PC-9 (cell line): ENCODE measurements around the gene IRAG1. TPM values are rescaled to one million over a fixed set of nuclear protein-coding genes. Genes with fewer than 3 reads are reported as not detected.

Experiments
- BruUV-seq: library from RNA; stranded (reverse); fragments of 400-500 nt; replicated peaks from 2 replicates; lab custom pipeline; 2021; lab: Mats Ljungman, UMichigan
- CTCF ChIA-PET: fragments of 300-600 bp; sonication (Branson Sonifier 250); formaldehyde crosslinking; loops from one replicate; lab custom pipeline; 2022; ENCODE audit warnings: antibody characterized with exemption; lab: Charles Lee
- POLR2A ChIA-PET: fragments of 300-600 bp; sonication (Branson Sonifier 250); formaldehyde crosslinking; loops from one replicate; lab custom pipeline; 2022; ENCODE audit warnings: antibody characterized with exemption; ENCODE audit not compliant: unreplicated experiment; lab: Charles Lee
- DNase-seq, 2 experiments: peaks; one replicate each; pipeline versions ENCODE4 v3.0.0 to v3.0.0-alpha.2; 2015 to 2022; ENCODE audit warnings: mixed read lengths in 1 of 2
- H2AFZ ChIP-seq: fragments of 200-600 bp; sonication (generic); 2 replicates; pipeline ENCODE4 v1.8.1; 2017; ENCODE audit warnings: antibody characterized with exemption
- H3F3A ChIP-seq: fragments of 200-600 bp; sonication (generic); 2 replicates; pipeline ENCODE4 v1.8.1; 2017; ENCODE audit warnings: antibody characterized with exemption, mild to moderate bottlenecking, low read depth; ENCODE audit not compliant: insufficient read depth
- H3K27ac ChIP-seq: fragments of 200-600 bp; sonication (generic); 2 replicates; pipeline ENCODE4 v1.6.1; 2016; ENCODE audit warnings: mixed run types
- H3K27me3 ChIP-seq: fragments of 200-600 bp; sonication (generic); 2 replicates; pipeline ENCODE4 v1.6.1; 2016; ENCODE audit warnings: low read depth, mixed run types; ENCODE audit not compliant: insufficient read depth
- H3K36me3 ChIP-seq: fragments of 200-600 bp; sonication (generic); 2 replicates; pipeline ENCODE4 v1.6.1; 2016; ENCODE audit warnings: low read depth, mixed run types
- H3K4me1 ChIP-seq: fragments of 200-600 bp; sonication (generic); replicated peaks from 2 replicates; pipeline ENCODE4 v1.6.1; 2016; ENCODE audit warnings: mixed run types; ENCODE audit not compliant: insufficient read depth
- H3K4me2 ChIP-seq: fragments of 200-600 bp; sonication (generic); 2 replicates; pipeline ENCODE4 v1.6.1; 2017; ENCODE audit warnings: mixed run types
- H3K4me3 ChIP-seq: fragments of 200-600 bp; sonication (generic); 2 replicates; pipeline ENCODE4 v1.6.1; 2016; ENCODE audit warnings: mixed run types
- H3K79me2 ChIP-seq: fragments of 200-600 bp; sonication (generic); 2 replicates; pipeline ENCODE4 v1.6.1; 2017; ENCODE audit warnings: low read depth, mixed run types
- H3K9me2 ChIP-seq: fragments of 200-600 bp; sonication (generic); 2 replicates; pipeline ENCODE4 v1.8.1; 2017; ENCODE audit warnings: mild to moderate bottlenecking; ENCODE audit not compliant: insufficient read depth
- H3K9me3 ChIP-seq: fragments of 200-600 bp; sonication (generic); 2 replicates; pipeline ENCODE4 v1.8.1; 2016; ENCODE audit warnings: low read depth; ENCODE audit not compliant: insufficient read depth
- H4K20me1 ChIP-seq: fragments of 200-600 bp; sonication (generic); 2 replicates; pipeline ENCODE4 v1.8.1; 2017; ENCODE audit not compliant: insufficient read depth
- EZH2 ChIP-seq: fragments of 200-600 bp; sonication (generic); IDR thresholded peaks from 2 replicates; pipeline ENCODE4 v1.8.0; 2017; ENCODE audit warnings: antibody characterized with exemption, low read depth
- intact Hi-C: fragments of 100-400 bp; cut with micrococcal nuclease; formaldehyde crosslinking; loops from one replicate; pipeline ENCODE4 v1.10.0; 2022; ENCODE audit not compliant: unreplicated experiment
- total RNA-seq: library from RNA; stranded (reverse); gene quantifications from 2 replicates; pipeline ENCODE4 v1.2.3, GENCODE V29; 2021
- TF ChIP-seq, protein P1 (sequence below): fragments of 200-600 bp; sonication (generic); conservative IDR thresholded peaks from 2 replicates; pipeline ENCODE4 v1.6.1; 2017; ENCODE audit warnings: mixed run types, antibody characterized with exemption, mild to moderate bottlenecking, moderate library complexity

Gene IRAG1
- total RNA-seq, 1 experiment from 2014 or later, result 1.3 TPM

- H3K9me3 ChIP-seq, result no peaks in the 10 kb centered on the region
- H3K4me2 ChIP-seq, result no peak overlapping the region
- no TSS peak for BruUV-seq
- CTCF ChIA-PET, result no interaction called here
- no peaks in the 10 kb centered on the region for H3K79me2 ChIP-seq
- no peaks in the 10 kb centered on the region for H3F3A ChIP-seq
- no peak overlapping the region for H3K27ac ChIP-seq
- H3K9me2 ChIP-seq, result no peaks in the 10 kb centered on the region
- no peaks in the 10 kb centered on the region for H3K27me3 ChIP-seq
- POLR2A ChIA-PET, result no interaction called here
- H4K20me1 ChIP-seq, result no peaks in the 10 kb centered on the region
- no peak for DNase-seq
- no peak overlapping the region for H2AFZ ChIP-seq
- no peak for TF ChIP-seq EZH2
- TF ChIP-seq, protein P1, sequence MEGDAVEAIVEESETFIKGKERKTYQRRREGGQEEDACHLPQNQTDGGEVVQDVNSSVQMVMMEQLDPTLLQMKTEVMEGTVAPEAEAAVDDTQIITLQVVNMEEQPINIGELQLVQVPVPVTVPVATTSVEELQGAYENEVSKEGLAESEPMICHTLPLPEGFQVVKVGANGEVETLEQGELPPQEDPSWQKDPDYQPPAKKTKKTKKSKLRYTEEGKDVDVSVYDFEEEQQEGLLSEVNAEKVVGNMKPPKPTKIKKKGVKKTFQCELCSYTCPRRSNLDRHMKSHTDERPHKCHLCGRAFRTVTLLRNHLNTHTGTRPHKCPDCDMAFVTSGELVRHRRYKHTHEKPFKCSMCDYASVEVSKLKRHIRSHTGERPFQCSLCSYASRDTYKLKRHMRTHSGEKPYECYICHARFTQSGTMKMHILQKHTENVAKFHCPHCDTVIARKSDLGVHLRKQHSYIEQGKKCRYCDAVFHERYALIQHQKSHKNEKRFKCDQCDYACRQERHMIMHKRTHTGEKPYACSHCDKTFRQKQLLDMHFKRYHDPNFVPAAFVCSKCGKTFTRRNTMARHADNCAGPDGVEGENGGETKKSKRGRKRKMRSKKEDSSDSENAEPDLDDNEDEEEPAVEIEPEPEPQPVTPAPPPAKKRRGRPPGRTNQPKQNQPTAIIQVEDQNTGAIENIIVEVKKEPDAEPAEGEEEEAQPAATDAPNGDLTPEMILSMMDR, result no peak
- intact Hi-C loops, result no loop called here
- H3K4me3 ChIP-seq, result no peak overlapping the region
- H3K4me1 ChIP-seq, result no peaks in the 10 kb centered on the region
- no peaks in the 10 kb centered on the region for H3K36me3 ChIP-seq
These were observed 18.6 kb downstream of the IRAG1 start for GRCh38 chr11:10674911-10675440.

DNA sequence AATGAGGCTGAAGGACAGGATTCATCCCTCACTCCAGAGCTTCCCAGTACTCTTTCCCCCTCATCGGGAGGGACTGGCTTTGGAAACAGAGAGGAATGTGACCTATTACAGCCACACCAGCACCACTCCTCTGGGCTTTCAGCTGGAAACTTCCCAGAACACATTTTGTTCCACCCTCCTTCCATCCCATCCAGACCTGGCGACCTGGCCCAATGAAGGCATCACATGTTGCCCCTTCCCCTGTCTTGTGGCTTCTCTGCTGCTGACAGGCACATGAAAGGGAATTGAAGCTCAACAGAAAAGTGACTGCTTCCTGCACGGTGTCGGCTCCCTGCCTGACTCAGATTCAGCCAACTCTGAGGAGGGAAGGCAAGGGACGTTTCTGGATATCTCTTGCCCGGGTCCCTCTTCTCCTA is 19.1 kb downstream of the IRAG1 start:
- H4K20me1 ChIP-seq, result no peaks in the 10 kb centered on the region
- peaks cover 4% of the 10 kb centered on the region; the same call in 1 of the 2 replicates for H3K4me1 ChIP-seq
- H3K36me3 ChIP-seq, result no peaks in the 10 kb centered on the region
- H2AFZ ChIP-seq, result no peak overlapping the region
- H3K4me2 ChIP-seq, result no peak overlapping the region
- no peak for DNase-seq
- no TSS peak for BruUV-seq
- no peaks in the 10 kb centered on the region for H3K79me2 ChIP-seq
- ChIA-PET POLR2A (no interaction called here), CTCF (no interaction called here)
- intact Hi-C loops, result no loop called here
- H3K4me3 ChIP-seq, result no peak overlapping the region
- H3F3A ChIP-seq, result no peaks in the 10 kb centered on the region
- TF ChIP-seq EZH2, result no peak
- TF ChIP-seq, protein P1, result no peak
- no peaks in the 10 kb centered on the region for H3K27me3 ChIP-seq
- no peaks in the 10 kb centered on the region for H3K9me2 ChIP-seq
- no peak overlapping the region for H3K27ac ChIP-seq
- H3K9me3 ChIP-seq, result no peaks in the 10 kb centered on the region

DNA sequence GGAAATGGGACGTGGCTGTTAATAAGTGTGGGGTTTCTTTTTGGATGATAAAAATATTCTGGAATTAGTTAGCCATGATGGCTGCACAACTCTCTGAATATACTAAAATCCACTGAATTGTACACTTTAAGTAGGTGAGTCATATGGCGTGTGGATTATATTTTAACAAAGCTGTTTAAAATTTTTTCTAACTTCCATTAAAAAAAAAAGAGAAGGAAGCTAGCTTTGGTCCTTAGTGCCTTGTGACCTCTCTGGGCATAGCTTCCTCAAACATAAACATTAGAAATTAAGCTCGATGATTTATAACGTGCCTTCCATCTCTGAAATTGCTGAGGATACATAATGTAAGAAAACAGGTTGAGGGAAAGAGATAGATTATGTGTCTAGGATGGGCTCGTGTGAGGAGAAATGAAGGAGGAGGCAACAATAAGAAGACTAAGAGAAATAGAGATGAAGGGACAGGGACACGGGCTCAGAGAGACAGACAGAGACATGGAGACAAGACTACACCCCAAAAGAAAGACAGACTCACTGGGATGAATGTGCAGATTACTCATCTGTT is 20.0 kb downstream of the IRAG1 start:
- no peak for DNase-seq
- Histone ChIP-seq H4K20me1 (no peaks in the 10 kb centered on the region), H3K27ac (no peak overlapping the region), H3K4me1 (peaks cover 10% of the 10 kb centered on the region; the same call in 1 of the 2 replicates), H3K36me3 (no peaks in the 10 kb centered on the region), H3K4me3 (no peak overlapping the region), H3K9me2 (no peaks in the 10 kb centered on the region), H3K79me2 (no peaks in the 10 kb centered on the region), H3K27me3 (no peaks in the 10 kb centered on the region), H3F3A (peaks cover 7% of the 10 kb centered on the region; the same call in 1 of the 2 replicates), H2AFZ (no peak overlapping the region), H3K4me2 (no peak overlapping the region), H3K9me3 (no peaks in the 10 kb centered on the region)
- BruUV-seq, result no TSS peak
- ChIA-PET POLR2A (interaction anchor here (0.6 to 0.7 kb wide), 2 partner anchors 450 to 1303 kb away, joined by 3 to 5 read pairs; no protein-coding TSS in a partner anchor), CTCF (no interaction called here)
- TF ChIP-seq, protein P1, result no peak
- TF ChIP-seq EZH2, result no peak
- intact Hi-C loops, result no loop called here
